ENCODE data around the gene KRTAP10-4. TPM values are rescaled to one million over a fixed set of nuclear protein-coding genes. Genes with fewer than 3 reads are reported as not detected.
"Not testable (repeated sequence)": the region's sequence is repeated elsewhere in the genome, so short reads cannot be mapped to it uniquely, and the experiment has no call there.

Gene KRTAP10-4, protein sequence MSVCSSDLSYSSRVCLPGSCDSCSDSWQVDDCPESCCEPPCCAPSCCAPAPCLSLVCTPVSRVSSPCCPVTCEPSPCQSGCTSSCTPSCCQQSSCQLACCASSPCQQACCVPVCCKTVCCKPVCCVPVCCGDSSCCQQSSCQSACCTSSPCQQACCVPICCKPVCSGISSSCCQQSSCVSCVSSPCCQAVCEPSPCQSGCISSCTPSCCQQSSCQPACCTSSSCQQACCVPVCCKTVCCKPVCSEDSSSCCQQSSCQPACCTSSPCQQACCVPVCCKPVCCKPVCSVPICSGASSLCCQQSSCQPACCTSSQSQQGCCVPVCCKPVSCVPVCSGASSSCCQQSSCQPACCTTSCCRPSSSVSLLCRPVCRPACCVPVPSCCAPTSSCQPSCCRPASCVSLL
- total RNA-seq: not detected
- long read RNA-seq: 0 reads

- ATAC-seq (ENCODE audit: poor library complexity); intact Hi-C loops (cut with DNase I); DNase-seq: not testable (repeated sequence)
Observed at GRCh38 chr21:44573630-44574456, at the start of gene KRTAP10-4. Gene KRTAP10-4, plus strand, starts transcription at chr21:44573729. Its CDS starts 30 bp downstream, at chr21:44573759.

- no peak for DNase-seq
- intact Hi-C loops (cut with DNase I): no loop called here
- no peak for ATAC-seq (ENCODE audit: poor library complexity)
Observed at GRCh38 chr21:44524414-44525371, 48.8 kb upstream of the KRTAP10-4 start.

DNA sequence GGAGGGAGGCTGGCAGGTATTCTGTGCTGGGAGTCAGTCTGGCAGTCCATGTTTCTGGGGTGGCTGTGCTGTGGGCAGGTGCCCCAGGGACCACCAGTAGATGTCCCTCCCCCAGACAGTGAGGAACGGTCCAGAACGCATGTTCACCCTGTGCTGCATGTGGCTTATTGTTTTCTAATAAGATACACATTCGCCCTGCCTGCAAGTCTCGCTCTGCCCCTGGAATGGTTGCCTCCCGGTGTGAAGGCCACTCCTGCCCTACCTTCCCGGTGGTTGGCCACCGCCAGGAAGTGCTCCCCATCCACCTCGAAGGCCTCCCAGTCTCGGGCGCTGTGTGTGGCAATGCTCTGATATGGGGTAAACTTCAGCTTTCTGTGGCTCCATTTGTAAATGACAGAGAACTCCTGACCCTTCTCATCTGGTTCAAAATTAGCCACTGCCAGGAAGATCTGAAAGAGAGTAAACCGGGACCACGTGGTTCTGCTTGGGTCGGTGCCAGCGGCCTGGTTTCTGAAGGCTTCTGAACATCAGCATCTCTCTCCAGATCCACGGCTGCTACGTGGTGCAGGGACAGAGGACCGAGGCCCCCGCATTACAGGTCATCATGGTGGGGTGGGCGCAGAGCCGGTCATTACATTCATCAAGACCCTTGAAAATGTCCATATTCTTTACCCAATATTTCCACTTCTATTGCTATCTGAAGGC, 48.0 kb upstream of the KRTAP10-4 start:
- DNase-seq: no peak
- intact Hi-C loops (cut with DNase I): no loop called here
- no peak for ATAC-seq (ENCODE audit: poor library complexity)

DNA sequence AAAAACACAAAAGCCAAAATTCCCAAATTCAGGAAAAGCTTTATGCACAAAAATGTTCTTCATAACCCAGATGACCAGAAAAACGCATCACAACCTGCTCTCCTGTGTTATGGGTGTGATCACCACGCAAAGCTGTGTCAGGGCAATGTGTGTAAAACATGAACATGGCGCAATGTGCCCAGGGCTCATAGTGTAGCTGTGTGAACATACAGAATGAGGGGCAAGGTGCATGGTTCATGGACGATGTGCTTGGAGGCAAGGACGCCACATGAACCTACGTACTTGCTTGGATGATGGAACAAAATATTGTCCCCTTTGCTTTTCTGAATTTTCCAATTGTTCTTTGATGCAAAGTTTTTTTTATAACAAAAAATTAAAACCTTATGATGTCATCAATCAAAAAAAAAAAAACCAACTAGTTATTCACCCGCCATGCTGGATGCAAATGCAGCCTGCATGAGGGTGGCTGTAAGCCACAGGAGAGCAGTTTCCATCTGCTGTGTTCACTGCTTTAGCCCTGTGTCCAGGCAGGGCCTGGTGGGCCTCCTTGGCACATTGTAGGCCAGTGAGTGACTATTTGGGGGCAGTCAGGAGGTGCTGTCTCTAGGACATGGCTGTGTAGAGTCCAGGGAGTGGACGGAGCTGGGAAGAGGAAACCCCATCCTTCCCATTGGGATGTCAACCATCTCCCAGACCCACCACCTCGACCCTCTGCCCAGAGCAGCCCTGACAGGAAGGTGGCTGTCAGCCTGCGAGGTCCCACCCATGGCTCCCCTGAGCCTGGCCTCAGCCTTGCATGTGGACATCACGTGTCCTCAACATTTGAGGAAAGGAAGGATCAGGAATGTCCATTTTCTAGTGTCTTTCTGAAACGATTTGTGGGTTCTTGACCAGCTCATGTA, 47.2 kb upstream of the KRTAP10-4 start:
- DNase-seq (no peak), ATAC-seq (ENCODE audit: poor library complexity) (no peak)
- intact Hi-C loops (cut with DNase I): no loop called here

DNA sequence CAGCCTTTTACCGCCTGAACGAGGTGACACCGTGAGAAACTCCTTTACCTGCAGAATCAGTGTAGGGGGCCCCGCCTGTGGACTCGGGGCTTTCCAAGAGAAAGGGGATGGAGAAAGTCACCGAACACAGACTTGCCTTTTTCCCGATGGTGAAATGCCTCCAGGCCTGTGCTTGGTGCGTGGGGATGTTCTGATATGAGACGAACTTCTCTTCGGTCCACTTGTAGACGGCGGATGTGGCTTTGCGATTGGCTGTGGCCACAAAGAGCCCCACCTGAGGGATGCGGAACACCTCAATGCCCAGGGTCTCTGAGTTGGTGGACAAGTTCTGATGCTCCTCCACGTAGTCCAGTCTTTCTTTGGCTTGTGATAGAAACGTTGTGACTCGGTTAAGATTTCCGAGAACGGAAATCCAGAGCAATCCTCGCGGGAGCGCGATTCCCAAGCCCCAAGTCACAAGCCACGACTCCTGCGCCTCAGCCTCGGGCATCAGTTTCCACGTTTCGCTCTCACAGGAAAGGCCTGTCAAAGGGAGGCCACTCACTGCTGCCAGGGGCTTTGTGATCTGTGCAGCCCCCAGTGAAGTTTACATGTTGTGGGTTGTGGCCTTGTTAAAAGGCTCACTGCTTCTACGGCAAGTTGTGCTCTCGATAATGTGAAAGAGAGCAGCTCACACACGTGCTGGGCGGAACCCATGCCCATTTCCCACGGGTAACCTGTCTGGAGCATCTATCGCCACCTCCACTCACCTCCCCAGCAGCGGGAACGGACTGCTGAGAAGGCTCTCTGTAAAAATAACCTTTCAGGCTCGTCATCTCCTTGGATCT, 46.2 kb upstream of the KRTAP10-4 start:
- DNase-seq (no peak), ATAC-seq (ENCODE audit: poor library complexity) (no peak)
- intact Hi-C loops (cut with DNase I): no loop called here

GRCh38 chr21:44527983-44528633, 45.4 kb upstream of the KRTAP10-4 start:
- DNase-seq: no peak

DNA sequence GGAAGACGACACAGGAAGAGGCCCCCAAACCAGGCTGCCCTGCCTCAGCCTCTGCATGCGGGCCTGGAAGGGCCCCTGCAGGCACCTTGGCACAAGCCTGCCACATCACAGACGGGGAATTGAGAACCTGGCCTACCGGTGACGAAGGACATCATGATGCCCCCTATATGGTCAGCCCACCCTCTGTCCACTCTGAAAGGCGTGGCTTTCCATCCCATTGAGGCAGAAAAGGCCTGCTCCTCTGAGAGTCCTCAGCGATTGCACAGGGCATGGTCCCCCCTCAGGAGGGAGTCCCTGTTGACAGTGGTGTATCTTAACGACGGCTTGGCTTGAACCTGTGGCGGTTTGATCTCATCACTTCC, 44.9 kb upstream of the KRTAP10-4 start:
- intact Hi-C loops (cut with DNase I): no loop called here
- DNase-seq (no peak), ATAC-seq (ENCODE audit: poor library complexity) (no peak)

More at GRCh38 chr21:44527983-44528633, 45.4 kb upstream of the KRTAP10-4 start:
- ATAC-seq (ENCODE audit: poor library complexity): no peak
- intact Hi-C loops (cut with DNase I): no loop called here

- intact Hi-C loops (cut with DNase I): no loop called here
- DNase-seq: peak; percentile 30
- ATAC-seq (ENCODE audit: poor library complexity): no peak
Observed at GRCh38 chr21:44529011-44529421, 44.5 kb upstream of the KRTAP10-4 start.

DNA sequence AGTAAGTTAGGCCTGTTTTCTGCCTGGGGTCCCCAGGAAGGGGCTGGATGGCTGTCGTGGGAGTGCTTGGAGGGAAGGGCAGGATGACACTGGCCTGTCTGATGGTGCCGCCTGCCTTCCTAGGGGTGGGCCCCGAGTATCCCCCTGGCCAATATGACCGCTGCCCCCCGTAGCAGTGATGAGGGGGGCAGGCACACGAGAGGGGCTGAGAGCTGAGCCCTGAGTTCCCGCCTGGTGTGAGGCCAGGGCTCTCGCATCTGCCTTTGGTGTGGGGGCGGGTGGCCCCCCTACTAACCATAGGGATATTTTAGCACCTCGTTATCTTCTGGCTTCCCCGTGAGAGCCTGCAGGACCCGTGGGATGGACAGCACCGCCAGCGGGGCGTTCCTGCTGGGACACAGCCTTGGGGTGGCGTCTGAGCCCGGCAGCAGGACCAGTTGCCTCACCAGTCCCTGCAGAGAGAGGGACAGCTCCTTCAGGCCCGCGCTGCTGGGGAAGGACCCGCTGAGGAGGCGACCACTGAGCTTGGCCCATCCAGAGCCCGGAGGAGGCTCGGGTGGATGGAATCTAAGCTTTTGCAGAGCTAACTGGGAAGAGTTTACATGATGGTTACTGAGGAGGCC, 43.9 kb upstream of the KRTAP10-4 start:
- ATAC-seq (ENCODE audit: poor library complexity) (no peak), DNase-seq (no peak)
- intact Hi-C loops (cut with DNase I): no loop called here

GRCh38 chr21:44530221-44530902, 43.2 kb upstream of the KRTAP10-4 start:
- peak; percentile 20 for DNase-seq
- ATAC-seq (ENCODE audit: poor library complexity): no peak

GRCh38 chr21:44530903-44531605, 42.5 kb upstream of the KRTAP10-4 start:
- peak; percentile 30 for DNase-seq
- intact Hi-C loops (cut with DNase I): no loop called here

More at GRCh38 chr21:44530221-44530902, 43.2 kb upstream of the KRTAP10-4 start:
- intact Hi-C loops (cut with DNase I): no loop called here

DNA sequence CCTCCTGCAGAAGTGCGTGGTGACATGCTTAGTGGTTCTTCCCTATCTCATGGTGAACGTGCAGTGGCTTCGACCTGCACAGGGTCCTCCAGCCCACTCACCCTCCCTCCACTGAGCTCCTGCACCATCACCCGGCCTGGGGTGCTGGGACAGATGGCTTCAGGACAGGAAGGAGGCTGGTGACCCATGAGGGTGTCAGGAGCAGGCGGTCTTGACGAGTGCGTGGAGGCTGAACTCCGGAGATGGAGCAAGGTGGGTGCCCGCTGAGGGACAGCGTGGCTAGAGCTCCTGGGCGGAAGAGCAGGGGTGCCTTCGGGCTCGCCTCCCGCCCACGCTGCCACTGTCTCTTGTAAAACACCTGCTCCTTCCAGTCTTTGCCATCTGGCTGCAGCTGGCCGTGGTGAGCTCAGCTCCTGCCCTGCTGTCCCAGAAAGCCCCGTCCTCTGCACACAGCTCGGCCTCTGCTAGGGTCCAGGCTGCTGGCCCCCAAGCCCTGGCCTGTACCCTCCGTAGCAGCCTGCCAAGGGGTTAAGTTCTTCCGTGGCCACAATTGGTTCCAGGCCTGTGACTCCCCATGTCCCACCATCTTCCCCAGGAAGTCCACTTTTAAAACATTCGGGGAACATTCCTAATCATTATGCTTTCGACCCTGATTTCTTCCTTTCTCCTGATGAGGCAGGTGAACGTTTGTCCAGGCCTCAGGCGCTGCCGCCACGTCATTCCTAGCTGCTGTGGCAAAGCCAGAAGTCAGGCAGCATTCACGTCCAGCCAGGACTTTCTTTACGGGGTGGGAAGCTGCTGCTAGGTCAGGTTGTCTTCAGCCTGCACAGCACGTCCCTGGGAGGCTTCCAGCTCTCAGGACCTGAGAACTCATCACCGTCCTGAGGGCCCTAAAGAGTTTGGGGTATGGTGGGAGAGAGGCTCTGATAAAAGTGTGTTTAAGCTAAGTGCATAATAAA, 41.6 kb upstream of the KRTAP10-4 start:
- ATAC-seq (ENCODE audit: poor library complexity): no peak

More at GRCh38 chr21:44530903-44531605, 42.5 kb upstream of the KRTAP10-4 start:
- no peak for ATAC-seq (ENCODE audit: poor library complexity)

GRCh38 chr21:44532712-44533111, 40.8 kb upstream of the KRTAP10-4 start:
- DNase-seq: no peak
- intact Hi-C loops (cut with DNase I): no loop called here
- no peak for ATAC-seq (ENCODE audit: poor library complexity)

More for the DNA sequence above, 41.6 kb upstream of the KRTAP10-4 start:
- intact Hi-C loops (cut with DNase I): no loop called here
- peak; percentile 25 for DNase-seq
